Measurements from ENCODE around the gene MAF. TPM values are rescaled to one million over a fixed set of nuclear protein-coding genes. Genes with fewer than 3 reads are reported as not detected.

Gene MAF
- total and polyA plus RNA-seq, 2 of the 13 experiments (the other 11 are each of a cell fraction or from before 2014, with no cell fraction given), result 0.07 to 0.31 TPM

DNA sequence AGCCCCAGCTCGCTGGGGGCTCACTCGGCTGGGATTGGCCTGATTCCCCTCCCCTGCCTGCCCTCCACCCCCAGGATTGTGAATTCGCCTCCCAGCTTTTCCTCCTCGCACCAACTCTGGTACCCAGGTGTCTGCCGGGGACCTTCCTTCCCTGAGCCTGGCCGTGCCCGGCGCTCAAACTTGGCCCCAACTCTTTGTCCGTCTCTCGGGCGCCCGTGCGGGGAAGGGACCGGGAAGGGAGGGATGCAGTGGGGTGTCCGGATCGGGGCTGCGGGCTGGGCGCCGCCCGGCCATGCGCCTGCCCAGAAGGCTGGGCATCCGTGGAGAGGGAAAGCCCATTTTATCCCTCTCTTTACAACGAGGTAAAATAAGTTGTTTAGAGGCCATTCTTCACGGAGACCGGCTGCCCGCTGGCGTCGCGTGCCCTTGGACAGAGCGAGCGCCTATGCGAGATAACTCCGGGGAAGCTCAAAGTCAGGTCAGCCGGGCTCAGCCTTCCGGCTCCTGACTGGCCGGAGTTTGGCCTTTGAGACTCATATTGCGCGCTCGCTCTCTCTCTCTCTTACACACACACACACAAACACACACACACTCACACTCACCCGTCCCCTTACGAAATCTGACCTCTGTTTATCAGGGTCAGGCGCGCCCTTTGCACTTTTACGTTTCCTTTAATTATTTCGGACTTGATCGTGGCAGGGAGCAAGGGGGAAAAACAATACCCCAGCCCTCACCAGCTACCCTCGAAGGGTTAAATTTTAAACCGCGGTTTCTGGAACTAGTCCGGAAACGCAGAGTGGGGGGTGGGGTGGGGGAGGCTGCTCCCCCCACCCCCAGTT, 774 bp upstream of the MAF start (continued):
- TF ChIP-seq, protein P1, sequence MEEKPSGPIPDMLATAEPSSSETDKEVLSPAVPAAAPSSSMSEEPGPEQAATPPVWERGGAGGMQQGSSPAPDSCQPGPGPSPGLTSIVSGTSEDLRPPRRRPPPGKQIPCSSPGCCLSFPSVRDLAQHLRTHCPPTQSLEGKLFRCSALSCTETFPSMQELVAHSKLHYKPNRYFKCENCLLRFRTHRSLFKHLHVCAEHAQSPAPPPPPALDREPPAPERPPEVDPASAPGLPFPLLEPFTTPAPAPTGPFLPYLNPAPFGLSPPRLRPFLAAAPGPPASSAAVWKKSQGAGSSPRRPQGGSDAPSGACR (CRISPR knock-in tag; IDR thresholded peaks at IDR 0.05), result no peak
- TF ChIP-seq, protein P2, sequence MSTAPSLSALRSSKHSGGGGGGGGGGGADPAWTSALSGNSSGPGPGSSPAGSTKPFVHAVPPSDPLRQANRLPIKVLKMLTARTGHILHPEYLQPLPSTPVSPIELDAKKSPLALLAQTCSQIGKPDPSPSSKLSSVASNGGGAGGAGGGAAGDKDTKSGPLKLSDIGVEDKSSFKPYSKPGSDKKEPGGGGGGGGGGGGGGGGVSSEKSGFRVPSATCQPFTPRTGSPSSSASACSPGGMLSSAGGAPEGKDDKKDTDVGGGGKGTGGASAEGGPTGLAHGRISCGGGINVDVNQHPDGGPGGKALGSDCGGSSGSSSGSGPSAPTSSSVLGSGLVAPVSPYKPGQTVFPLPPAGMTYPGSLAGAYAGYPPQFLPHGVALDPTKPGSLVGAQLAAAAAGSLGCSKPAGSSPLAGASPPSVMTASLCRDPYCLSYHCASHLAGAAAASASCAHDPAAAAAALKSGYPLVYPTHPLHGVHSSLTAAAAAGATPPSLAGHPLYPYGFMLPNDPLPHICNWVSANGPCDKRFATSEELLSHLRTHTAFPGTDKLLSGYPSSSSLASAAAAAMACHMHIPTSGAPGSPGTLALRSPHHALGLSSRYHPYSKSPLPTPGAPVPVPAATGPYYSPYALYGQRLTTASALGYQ (CRISPR knock-in tag; IDR thresholded peaks at IDR 0.05), result no peak
- TF ChIP-seq REXO4 (CRISPR knock-in tag; IDR thresholded peaks at IDR 0.05; ENCODE audit: borderline replicate concordance) (no peak), ZNF605 (CRISPR knock-in tag; IDR thresholded peaks at IDR 0.05) (peak; percentile 36), PHF5A (CRISPR knock-in tag; IDR thresholded peaks at IDR 0.05; ENCODE audit: low read depth, unreplicated experiment) (no peak), ZNF782 (CRISPR knock-in tag; IDR thresholded peaks at IDR 0.05; ENCODE audit: borderline replicate concordance) (no peak), ZNF558 (CRISPR knock-in tag; IDR thresholded peaks at IDR 0.05; ENCODE audit: borderline replicate concordance) (no peak), NCOA2 (CRISPR knock-in tag; IDR thresholded peaks at IDR 0.05) (peak; percentile 64; the same call in 1 of the 2 replicates), FOXA3 (CRISPR knock-in tag; IDR thresholded peaks at IDR 0.05) (peak; percentile 55; the same call in 1 of the 2 replicates)
- TF ChIP-seq, protein P3, sequence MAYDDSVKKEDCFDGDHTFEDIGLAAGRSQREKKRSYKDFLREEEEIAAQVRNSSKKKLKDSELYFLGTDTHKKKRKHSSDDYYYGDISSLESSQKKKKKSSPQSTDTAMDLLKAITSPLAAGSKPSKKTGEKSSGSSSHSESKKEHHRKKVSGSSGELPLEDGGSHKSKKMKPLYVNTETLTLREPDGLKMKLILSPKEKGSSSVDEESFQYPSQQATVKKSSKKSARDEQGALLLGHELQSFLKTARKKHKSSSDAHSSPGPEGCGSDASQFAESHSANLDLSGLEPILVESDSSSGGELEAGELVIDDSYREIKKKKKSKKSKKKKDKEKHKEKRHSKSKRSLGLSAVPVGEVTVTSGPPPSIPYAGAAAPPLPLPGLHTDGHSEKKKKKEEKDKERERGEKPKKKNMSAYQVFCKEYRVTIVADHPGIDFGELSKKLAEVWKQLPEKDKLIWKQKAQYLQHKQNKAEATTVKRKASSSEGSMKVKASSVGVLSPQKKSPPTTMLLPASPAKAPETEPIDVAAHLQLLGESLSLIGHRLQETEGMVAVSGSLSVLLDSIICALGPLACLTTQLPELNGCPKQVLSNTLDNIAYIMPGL (CRISPR knock-in tag; IDR thresholded peaks at IDR 0.05; ENCODE audit: borderline replicate concordance in 1 of 2, low read depth in 1 of 2), result peak in 1 of 2 experiments; percentile 29; a peak in 1 of 4 replicates
- TF ChIP-seq, protein P4, sequence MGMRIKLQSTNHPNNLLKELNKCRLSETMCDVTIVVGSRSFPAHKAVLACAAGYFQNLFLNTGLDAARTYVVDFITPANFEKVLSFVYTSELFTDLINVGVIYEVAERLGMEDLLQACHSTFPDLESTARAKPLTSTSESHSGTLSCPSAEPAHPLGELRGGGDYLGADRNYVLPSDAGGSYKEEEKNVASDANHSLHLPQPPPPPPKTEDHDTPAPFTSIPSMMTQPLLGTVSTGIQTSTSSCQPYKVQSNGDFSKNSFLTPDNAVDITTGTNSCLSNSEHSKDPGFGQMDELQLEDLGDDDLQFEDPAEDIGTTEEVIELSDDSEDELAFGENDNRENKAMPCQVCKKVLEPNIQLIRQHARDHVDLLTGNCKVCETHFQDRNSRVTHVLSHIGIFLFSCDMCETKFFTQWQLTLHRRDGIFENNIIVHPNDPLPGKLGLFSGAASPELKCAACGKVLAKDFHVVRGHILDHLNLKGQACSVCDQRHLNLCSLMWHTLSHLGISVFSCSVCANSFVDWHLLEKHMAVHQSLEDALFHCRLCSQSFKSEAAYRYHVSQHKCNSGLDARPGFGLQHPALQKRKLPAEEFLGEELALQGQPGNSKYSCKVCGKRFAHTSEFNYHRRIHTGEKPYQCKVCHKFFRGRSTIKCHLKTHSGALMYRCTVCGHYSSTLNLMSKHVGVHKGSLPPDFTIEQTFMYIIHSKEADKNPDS (CRISPR knock-in tag; IDR thresholded peaks at IDR 0.05), result no peak
- TF ChIP-seq, protein P5, sequence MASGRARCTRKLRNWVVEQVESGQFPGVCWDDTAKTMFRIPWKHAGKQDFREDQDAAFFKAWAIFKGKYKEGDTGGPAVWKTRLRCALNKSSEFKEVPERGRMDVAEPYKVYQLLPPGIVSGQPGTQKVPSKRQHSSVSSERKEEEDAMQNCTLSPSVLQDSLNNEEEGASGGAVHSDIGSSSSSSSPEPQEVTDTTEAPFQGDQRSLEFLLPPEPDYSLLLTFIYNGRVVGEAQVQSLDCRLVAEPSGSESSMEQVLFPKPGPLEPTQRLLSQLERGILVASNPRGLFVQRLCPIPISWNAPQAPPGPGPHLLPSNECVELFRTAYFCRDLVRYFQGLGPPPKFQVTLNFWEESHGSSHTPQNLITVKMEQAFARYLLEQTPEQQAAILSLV (CRISPR knock-in tag; IDR thresholded peaks at IDR 0.05; ENCODE audit: borderline replicate concordance), result no peak
- TF ChIP-seq, protein P6, sequence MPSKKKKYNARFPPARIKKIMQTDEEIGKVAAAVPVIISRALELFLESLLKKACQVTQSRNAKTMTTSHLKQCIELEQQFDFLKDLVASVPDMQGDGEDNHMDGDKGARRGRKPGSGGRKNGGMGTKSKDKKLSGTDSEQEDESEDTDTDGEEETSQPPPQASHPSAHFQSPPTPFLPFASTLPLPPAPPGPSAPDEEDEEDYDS (CRISPR knock-in tag; IDR thresholded peaks at IDR 0.05), result no peak
- TF ChIP-seq, protein P7, sequence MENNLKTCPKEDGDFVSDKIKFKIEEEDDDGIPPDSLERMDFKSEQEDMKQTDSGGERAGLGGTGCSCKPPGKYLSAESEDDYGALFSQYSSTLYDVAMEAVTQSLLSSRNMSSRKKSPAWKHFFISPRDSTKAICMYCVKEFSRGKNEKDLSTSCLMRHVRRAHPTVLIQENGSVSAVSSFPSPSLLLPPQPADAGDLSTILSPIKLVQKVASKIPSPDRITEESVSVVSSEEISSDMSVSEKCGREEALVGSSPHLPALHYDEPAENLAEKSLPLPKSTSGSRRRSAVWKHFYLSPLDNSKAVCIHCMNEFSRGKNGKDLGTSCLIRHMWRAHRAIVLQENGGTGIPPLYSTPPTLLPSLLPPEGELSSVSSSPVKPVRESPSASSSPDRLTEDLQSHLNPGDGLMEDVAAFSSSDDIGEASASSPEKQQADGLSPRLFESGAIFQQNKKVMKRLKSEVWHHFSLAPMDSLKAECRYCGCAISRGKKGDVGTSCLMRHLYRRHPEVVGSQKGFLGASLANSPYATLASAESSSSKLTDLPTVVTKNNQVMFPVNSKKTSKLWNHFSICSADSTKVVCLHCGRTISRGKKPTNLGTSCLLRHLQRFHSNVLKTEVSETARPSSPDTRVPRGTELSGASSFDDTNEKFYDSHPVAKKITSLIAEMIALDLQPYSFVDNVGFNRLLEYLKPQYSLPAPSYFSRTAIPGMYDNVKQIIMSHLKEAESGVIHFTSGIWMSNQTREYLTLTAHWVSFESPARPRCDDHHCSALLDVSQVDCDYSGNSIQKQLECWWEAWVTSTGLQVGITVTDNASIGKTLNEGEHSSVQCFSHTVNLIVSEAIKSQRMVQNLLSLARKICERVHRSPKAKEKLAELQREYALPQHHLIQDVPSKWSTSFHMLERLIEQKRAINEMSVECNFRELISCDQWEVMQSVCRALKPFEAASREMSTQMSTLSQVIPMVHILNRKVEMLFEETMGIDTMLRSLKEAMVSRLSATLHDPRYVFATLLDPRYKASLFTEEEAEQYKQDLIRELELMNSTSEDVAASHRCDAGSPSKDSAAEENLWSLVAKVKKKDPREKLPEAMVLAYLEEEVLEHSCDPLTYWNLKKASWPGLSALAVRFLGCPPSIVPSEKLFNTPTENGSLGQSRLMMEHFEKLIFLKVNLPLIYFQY (CRISPR knock-in tag; IDR thresholded peaks at IDR 0.05; ENCODE audit: borderline replicate concordance), result no peak
